Left ventricle myocardium inferior (tissue), 1 donor: Measurements from ENCODE around the gene BRD3OS. TPM values are rescaled to one million over a fixed set of nuclear protein-coding genes. Genes with fewer than 3 reads are reported as not detected.

Source experiments
- DNase-seq: peaks from one replicate; pipeline ENCODE4 v3.0.0-alpha.2; 2020
- H3K27ac ChIP-seq: fragments of 200-600 bp; replicated peaks from 2 replicates; pipeline ENCODE4 v1.8.0; 2021
- H3K27me3 ChIP-seq: fragments of 200-600 bp; 2 replicates; pipeline ENCODE4 v1.8.0; 2021; ENCODE audit warnings: low read depth
- H3K36me3 ChIP-seq: fragments of 200-600 bp; 2 replicates; pipeline ENCODE4 v1.8.0; 2021
- H3K4me1 ChIP-seq: fragments of 200-600 bp; 2 replicates; pipeline ENCODE4 v1.8.0; 2021
- H3K4me3 ChIP-seq: fragments of 200-600 bp; 2 replicates; pipeline ENCODE4 v1.8.0; 2021; ENCODE audit warnings: mild to moderate bottlenecking, moderate library complexity
- H3K9me3 ChIP-seq: fragments of 200-600 bp; replicated peaks from 2 replicates; pipeline ENCODE4 v1.8.0; 2021
- intact Hi-C: fragments of 100-400 bp; cut with micrococcal nuclease; formaldehyde crosslinking; loops from one replicate; pipeline ENCODE4 v1.11.0; 2022
- total RNA-seq: library from RNA; stranded (reverse); fragmentation: NEBNext Ultra II Directional; extraction: Animal tissue kit (Norgen Biotek cat#: 25700); gene quantifications from one replicate; pipeline ENCODE4 v1.2.1, GENCODE V29; 2021
- TF ChIP-seq, protein P1 (sequence below): fragments of 200-600 bp; IDR thresholded peaks from 2 replicates; pipeline ENCODE4 v1.8.0; 2021; ENCODE audit warnings: antibody characterized with exemption, mild to moderate bottlenecking, borderline replicate concordance
- donor health status: DM: no; HTN: yes; CAD: no; lungs with severe emphysema.

Gene BRD3OS
- total RNA-seq, 1 donor from 2014 or later, result 5.7 TPM

DNA sequence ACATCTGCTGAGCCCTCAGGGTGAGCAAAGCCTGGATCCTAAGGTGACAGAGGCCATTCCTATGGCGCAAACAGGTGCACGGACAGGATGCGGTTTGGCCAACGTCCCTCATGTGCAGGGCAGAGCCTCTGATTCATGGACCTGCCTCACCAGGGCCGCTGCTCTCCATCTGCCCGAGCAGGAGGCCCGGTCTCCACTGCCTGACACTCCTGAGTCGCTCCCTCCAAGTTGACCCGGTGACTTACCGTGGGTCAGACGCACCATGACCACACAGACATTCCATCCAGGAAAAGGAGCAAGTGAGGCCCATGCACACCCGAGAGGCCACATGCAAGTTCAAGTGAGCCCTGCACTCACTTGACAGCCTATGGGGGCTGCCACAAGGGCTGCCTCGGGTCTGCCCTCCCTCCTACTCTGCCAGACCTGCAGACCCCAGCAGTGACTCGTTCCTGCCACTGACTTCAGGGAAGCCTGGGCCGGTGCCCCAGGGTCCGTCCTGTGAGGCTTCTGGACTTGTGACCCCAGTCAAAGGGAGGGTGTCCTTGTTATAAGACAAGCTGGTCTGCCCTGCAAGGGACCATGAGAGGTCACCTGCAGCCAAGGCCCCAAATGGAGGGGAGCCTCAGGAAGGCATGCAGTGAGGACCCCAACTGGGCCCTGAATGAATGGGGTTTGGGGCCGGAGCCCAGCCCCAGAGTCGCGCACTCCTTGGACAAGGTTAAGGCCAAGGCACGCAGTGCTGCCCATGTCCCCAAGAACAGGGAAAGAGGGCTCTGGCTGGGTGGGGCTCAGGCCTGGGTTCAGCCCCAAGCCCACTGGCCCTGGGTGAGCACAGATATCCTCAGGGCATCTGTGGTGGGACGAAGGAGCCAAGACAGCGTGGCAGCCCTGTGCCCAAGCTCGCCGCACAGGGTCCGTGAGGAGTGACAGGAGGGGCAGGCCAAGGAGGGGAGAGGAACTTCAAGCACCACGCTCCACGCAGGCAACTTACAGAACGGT is 10.1 kb downstream of the BRD3OS start:
- no peak for DNase-seq
- no peak overlapping the region for H3K27ac ChIP-seq
- H3K36me3 ChIP-seq, result peaks cover 99% of the 10 kb centered on the region
- H3K4me3 ChIP-seq, result no peak overlapping the region
- TF ChIP-seq, protein P1, sequence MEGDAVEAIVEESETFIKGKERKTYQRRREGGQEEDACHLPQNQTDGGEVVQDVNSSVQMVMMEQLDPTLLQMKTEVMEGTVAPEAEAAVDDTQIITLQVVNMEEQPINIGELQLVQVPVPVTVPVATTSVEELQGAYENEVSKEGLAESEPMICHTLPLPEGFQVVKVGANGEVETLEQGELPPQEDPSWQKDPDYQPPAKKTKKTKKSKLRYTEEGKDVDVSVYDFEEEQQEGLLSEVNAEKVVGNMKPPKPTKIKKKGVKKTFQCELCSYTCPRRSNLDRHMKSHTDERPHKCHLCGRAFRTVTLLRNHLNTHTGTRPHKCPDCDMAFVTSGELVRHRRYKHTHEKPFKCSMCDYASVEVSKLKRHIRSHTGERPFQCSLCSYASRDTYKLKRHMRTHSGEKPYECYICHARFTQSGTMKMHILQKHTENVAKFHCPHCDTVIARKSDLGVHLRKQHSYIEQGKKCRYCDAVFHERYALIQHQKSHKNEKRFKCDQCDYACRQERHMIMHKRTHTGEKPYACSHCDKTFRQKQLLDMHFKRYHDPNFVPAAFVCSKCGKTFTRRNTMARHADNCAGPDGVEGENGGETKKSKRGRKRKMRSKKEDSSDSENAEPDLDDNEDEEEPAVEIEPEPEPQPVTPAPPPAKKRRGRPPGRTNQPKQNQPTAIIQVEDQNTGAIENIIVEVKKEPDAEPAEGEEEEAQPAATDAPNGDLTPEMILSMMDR, result no peak
- H3K4me1 ChIP-seq, result no peaks in the 10 kb centered on the region
- H3K27me3 ChIP-seq, result no peaks in the 10 kb centered on the region
- intact Hi-C loops, result no loop called here
- peaks cover 20% of the 10 kb centered on the region for H3K9me3 ChIP-seq

DNA sequence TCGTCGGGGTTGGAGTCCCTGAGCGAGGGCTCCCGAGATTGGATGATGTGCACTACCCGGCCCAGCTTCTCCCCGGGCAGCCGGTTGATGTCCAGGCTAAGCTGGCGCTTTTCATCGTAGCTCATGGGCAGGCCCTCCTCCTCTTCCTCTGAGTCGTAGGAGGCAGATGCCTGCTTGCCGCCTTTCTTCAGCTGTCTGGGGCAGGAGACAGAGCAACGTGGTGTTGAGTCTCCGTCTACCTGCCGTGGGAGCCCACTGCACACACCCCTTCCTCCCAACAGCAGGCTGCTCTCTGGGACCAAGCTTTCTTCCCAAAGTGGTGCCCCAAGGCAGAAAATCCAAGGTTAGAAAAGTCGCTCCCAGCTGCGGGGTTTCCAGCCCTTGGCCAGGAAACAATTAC is 10.8 kb downstream of the BRD3OS start:
- intact Hi-C loops, result no loop called here
- H3K27ac ChIP-seq, result no peak overlapping the region
- TF ChIP-seq, protein P1, result no peak
- H3K36me3 ChIP-seq, result peaks cover 95% of the 10 kb centered on the region
- H3K9me3 ChIP-seq, result peaks cover 20% of the 10 kb centered on the region
- peaks cover 6% of the 10 kb centered on the region for H3K4me1 ChIP-seq
- DNase-seq, result no peak
- no peak overlapping the region for H3K4me3 ChIP-seq
- no peaks in the 10 kb centered on the region for H3K27me3 ChIP-seq

GRCh38 chr9:134037641-134038040 is 12.4 kb downstream of the BRD3OS start:
- TF ChIP-seq, protein P1, result no peak
- H3K4me3 ChIP-seq, result no peak overlapping the region
- H3K27ac ChIP-seq, result no peak overlapping the region
- H3K36me3 ChIP-seq, result peaks cover 93% of the 10 kb centered on the region
- no peak for DNase-seq
- intact Hi-C loops, result no loop called here
- peaks cover 20% of the 10 kb centered on the region for H3K9me3 ChIP-seq
- H3K27me3 ChIP-seq, result no peaks in the 10 kb centered on the region
- peaks cover 12% of the 10 kb centered on the region for H3K4me1 ChIP-seq

GRCh38 chr9:134039386-134040175 is 14.3 kb downstream of the BRD3OS start:
- H3K9me3 ChIP-seq, result peaks cover 20% of the 10 kb centered on the region
- H3K4me1 ChIP-seq, result peaks cover 12% of the 10 kb centered on the region
- DNase-seq, result no peak
- H3K36me3 ChIP-seq, result peaks cover 86% of the 10 kb centered on the region
- H3K27ac ChIP-seq, result no peak overlapping the region
- no peaks in the 10 kb centered on the region for H3K27me3 ChIP-seq
- intact Hi-C loops, result no loop called here
- H3K4me3 ChIP-seq, result no peak overlapping the region
- TF ChIP-seq, protein P1, result no peak

DNA sequence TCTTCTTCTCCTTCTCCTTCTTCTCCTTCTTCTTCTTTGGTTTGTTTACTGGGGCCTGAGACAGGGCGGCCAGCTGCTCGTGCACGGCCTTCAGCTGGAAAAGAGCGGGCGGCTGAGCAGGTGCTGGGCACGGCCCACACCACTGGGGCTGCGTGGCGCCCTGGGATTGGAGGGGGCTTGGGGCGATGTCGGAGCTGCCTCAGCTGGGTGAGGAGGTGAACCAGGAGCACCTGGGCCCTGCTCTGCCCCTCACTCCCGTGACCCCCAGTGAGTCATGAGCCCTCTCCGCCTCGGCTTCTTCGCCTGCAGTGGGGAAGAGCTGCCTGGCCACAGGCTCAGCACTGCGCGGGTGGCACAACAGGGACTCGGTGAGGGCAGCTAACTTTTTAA is 14.9 kb downstream of the BRD3OS start:
- TF ChIP-seq, protein P1, result no peak
- peaks cover 12% of the 10 kb centered on the region for H3K4me1 ChIP-seq
- H3K27ac ChIP-seq, result no peak overlapping the region
- H3K36me3 ChIP-seq, result peaks cover 86% of the 10 kb centered on the region
- H3K27me3 ChIP-seq, result no peaks in the 10 kb centered on the region
- intact Hi-C loops, result no loop called here
- H3K4me3 ChIP-seq, result no peak overlapping the region
- no peak for DNase-seq
- H3K9me3 ChIP-seq, result peaks cover 20% of the 10 kb centered on the region
